Measurements from ENCODE around the gene TEDC1. TPM values are rescaled to one million over a fixed set of nuclear protein-coding genes. Genes with fewer than 3 reads are reported as not detected.
"Not testable (repeated sequence)": the region's sequence is repeated elsewhere in the genome, so short reads cannot be mapped to it uniquely, and the experiment has no call there.

The TEDC1 gene
- total RNA-seq, 1 donor from 2014 or later, result 4.0 TPM

DNA sequence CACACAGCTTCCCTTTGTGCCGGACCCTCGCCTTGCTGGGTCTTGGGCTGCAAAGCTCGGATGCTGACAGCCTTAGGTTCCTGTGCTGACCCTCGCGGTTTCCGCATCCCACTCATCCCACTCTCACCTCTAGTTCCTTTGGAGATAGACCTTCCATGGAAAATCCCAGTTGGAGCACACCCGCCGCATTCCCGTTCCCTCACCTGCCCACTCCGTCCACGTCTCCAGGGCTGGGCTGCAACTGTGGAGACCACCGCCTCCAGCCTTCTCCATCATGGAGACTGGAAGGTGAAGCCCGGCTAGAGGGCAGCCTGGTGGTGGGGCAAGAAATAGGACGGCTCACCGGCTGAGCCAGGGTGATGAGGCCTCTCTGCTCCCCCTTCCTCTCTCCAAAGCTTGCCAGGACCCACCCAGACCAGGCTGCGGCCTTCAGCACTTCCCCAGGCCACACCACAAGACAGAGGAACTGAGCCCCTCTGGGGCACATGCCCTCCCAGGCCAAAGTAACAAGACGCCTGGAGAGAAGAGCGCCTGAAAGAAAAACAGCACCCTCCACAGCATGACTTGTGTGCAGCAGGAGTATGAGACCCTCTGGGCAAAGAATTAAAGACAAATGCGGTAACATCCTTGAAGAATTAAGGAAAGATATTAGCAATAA, 50.3 kb downstream of the TEDC1 start:
- no peak for TF ChIP-seq CTCF (IDR thresholded peaks at IDR 0.05; ENCODE audit: borderline replicate concordance)
- Histone ChIP-seq H3K36me3 (no peaks in the 10 kb centered on the region), H3K27me3 (ENCODE audit: low read depth) (peaks cover 44% of the 10 kb centered on the region), H3K27ac (replicated peaks) (no peak overlapping the region), H3K4me1 (peaks cover 4% of the 10 kb centered on the region), H3K9me3 (replicated peaks) (peaks cover 21% of the 10 kb centered on the region), H3K4me3 (no peak overlapping the region)
- intact Hi-C loops (cut with micrococcal nuclease), result no loop called here
- no peak for DNase-seq

DNA sequence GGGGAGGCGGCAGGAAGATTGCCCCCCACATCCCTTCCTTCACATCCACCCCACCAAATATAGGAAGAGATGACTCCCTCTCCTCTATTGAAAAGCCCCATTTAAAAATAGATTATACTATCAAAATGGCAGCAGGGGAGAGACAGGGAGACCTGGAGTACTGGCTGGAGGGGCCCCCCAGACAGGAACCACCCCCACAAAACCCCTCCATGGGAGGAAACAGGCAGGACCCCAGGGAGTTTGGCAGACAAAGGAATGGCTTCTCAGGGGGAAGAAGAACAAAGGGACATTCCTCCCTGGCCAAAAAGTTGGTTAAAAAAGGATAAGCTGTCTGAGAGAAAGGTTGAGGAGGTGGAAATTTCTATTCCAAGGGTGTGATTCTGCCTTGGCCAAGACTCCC, 54.6 kb downstream of the TEDC1 start:
- intact Hi-C loops (cut with micrococcal nuclease); H3K27ac ChIP-seq (replicated peaks); H3K4me1 ChIP-seq; DNase-seq; H3K4me3 ChIP-seq; H3K36me3 ChIP-seq: not testable (repeated sequence)
- peaks cover 32% of the 10 kb centered on the region for H3K27me3 ChIP-seq (ENCODE audit: low read depth)
- peaks cover 21% of the 10 kb centered on the region for H3K9me3 ChIP-seq (replicated peaks)

GRCh38 chr14:105546410-105546809, 55.4 kb downstream of the TEDC1 start:
- DNase-seq; H3K4me3 ChIP-seq; intact Hi-C loops (cut with micrococcal nuclease); H3K4me1 ChIP-seq; H3K27ac ChIP-seq (replicated peaks); H3K36me3 ChIP-seq: not testable (repeated sequence)
- peaks cover 32% of the 10 kb centered on the region for H3K27me3 ChIP-seq (ENCODE audit: low read depth)
- H3K9me3 ChIP-seq (replicated peaks), result peaks cover 21% of the 10 kb centered on the region

GRCh38 chr14:105547072-105547471, 56.0 kb downstream of the TEDC1 start:
- H3K4me1 ChIP-seq; H3K36me3 ChIP-seq; H3K4me3 ChIP-seq; H3K27ac ChIP-seq (replicated peaks); DNase-seq; intact Hi-C loops (cut with micrococcal nuclease): not testable (repeated sequence)
- H3K9me3 ChIP-seq (replicated peaks), result peaks cover 21% of the 10 kb centered on the region
- H3K27me3 ChIP-seq (ENCODE audit: low read depth), result peaks cover 33% of the 10 kb centered on the region

- Histone ChIP-seq H3K4me1 (no peaks in the 10 kb centered on the region), H3K4me3 (no peak overlapping the region), H3K36me3 (no peaks in the 10 kb centered on the region), H3K9me3 (replicated peaks) (peaks cover 15% of the 10 kb centered on the region), H3K27me3 (ENCODE audit: low read depth) (peaks cover 39% of the 10 kb centered on the region), H3K27ac (replicated peaks) (no peak overlapping the region)
- no peak for DNase-seq
- TF ChIP-seq CTCF (IDR thresholded peaks at IDR 0.05; ENCODE audit: borderline replicate concordance), result no peak
- intact Hi-C loops (cut with micrococcal nuclease), result no loop called here
Measured at GRCh38 chr14:105547741-105548169, 56.7 kb downstream of the TEDC1 start.

Other genes starting within 250 kb of the TEDC1 start
- 45.3 TPM for gene BTBD6, start 242.7 kb upstream of the TEDC1 start, total RNA-seq
- 19.8 TPM for gene BRF1, start 190.2 kb upstream of the TEDC1 start, total RNA-seq
- 64.0 TPM for gene PACS2, start 176.5 kb upstream of the TEDC1 start, total RNA-seq
- 0.99 TPM for gene TEX22, start 92.7 kb upstream of the TEDC1 start, total RNA-seq
- gene MTA1, start 71.4 kb upstream of the TEDC1 start, total RNA-seq, result 192 TPM
- gene CRIP2, start 16.4 kb upstream of the TEDC1 start, total RNA-seq, result 1,068 TPM
- 65.9 TPM for gene CRIP1, start 4.4 kb upstream of the TEDC1 start, total RNA-seq
- 2.1 TPM for gene TMEM121, start 35.3 kb downstream of the TEDC1 start, total RNA-seq

Measured in left ventricle myocardium inferior (tissue), 1 donor.